ENCODE data around the gene ESRRB.

ESRRB gene

GRCh38 chr14:76407449-76408150, 31.7 kb downstream of the ESRRB start:
- DNase-seq, result no peak

DNA sequence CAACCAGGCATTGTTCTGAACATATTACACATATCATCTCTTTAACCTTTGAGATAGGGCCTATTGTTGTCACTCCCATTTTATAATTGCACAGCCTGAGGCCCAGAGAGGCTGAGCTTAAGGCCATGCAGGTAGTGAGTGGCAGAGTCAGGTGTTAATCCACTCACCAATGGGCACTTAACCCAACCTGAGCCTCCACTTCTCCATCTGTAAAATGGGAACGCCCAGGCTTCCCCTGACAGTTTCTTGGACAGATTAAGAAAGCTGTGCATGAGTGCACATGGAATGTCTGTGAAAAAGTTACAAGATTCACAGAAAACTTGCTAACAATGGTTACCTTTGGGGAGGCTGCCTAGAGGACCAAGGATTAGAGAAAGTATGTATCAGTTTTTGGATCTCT, 32.9 kb downstream of the ESRRB start:
- DNase-seq, result no peak

GRCh38 chr14:76412501-76412900, 36.6 kb downstream of the ESRRB start:
- no peak for DNase-seq

- DNase-seq, result no peak
These were observed 37.4 kb downstream of the ESRRB start for GRCh38 chr14:76413106-76413961.

GRCh38 chr14:76413962-76414600, 38.1 kb downstream of the ESRRB start:
- no peak for DNase-seq

DNA sequence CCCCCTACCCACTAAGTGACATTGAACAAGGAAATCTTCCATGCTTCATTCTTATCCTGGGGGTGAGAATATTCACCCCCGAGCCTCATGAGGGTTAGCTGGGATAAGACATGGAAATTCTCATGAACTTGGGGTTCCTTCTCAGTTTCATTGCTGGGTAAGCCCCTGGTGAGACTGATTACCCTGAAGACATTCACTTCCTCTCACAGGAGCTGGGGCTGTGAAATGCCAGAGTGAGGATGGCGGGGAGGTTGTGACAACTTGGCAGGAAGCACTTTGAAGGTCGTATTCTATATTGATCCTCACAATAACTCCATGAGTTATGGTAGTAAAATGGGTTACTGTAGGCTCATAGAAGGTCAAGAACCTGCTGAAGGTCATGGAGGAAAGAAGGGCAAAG, 43.5 kb downstream of the ESRRB start:
- DNase-seq, result no peak

DNA sequence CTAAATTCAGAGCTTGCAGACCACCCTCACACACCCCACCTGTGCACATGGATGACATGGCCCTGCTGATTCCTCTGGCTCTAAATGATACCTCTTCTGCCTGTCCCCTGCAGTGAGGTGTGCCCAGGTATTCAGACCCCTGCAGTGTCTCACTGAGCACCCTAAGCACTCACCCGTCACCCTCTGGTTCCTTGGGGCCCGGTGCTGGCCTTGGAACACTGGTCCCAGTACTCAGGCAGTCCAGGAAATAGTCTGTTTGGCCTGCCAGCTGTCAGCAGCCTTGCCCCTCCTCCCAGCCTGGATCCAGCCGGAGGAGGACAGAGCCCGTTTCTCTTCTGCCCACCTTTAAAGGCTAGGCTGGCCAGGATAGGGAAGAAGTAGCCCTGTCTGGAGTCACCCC, 44.9 kb downstream of the ESRRB start:
- DNase-seq, result no peak

GRCh38 chr14:76421662-76422061, 45.7 kb downstream of the ESRRB start:
- DNase-seq, result no peak

DNA sequence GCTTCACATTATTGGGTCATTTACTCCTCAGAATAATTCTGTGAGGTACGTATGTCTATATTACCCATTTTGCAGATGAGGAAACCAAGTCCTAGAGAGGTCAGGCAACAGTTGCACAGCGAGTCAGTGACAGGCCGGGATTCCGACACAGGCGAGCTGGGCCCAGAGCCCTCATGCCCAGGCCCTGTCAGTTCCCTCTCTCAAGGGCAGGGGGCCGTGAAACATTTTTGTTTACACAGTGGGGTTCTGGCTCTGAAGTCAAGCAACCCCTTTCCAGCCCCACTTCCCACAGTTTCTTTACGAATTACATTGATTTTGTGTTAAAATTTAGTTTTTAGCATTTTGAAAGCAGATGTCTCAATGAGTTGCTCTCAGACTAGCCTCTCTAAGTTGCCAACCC, 46.7 kb downstream of the ESRRB start:
- DNase-seq, result no peak

DNA sequence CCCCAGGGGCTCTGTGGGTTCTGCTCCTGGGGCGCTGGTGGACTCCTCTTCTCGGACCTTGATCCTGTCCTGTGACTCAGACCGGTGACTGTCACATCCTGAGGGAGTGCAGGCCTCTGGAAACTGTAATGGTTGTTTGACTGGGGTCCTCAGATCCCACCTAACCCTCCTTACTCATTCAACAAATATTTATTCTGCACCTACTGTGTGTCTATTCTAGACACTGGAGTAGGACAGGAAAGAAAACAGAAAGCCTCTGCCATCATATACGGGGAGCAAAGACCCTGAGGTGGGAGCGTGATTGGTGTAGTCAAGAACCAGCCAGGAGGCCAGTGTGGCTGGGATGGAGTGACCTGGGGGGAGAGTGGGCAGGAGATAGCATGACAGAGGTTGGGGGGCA, 47.6 kb downstream of the ESRRB start:
- no peak for DNase-seq

DNA sequence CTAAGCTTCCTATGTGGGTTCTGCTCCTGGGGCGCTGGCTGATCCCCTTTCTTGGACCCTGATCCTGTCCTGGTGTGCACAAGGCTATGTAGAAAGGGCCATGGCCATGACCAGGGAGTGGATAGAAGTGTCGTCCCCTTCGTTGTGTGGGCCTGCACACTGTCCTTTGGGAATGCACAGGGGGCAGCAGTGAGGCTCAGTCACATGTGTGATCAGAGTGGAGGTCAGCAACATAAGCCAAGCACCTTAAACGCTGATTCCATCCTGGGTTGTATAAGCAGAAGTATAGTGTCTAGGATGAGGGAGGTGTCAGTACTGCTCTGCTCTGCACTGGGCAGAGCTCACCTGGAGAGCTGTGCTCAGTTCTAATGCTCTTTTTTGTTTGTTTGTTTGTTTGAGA, 48.4 kb downstream of the ESRRB start:
- DNase-seq, result no peak

- no peak for DNase-seq
These were observed 50.3 kb downstream of the ESRRB start for GRCh38 chr14:76426161-76426696.

- no peak for DNase-seq
These were observed 52.7 kb downstream of the ESRRB start for GRCh38 chr14:76428611-76429010.

- no peak for DNase-seq
These were observed 54.1 kb downstream of the ESRRB start for GRCh38 chr14:76430017-76430416.

GRCh38 chr14:76430475-76430980, 54.6 kb downstream of the ESRRB start:
- DNase-seq, result no peak

DNA sequence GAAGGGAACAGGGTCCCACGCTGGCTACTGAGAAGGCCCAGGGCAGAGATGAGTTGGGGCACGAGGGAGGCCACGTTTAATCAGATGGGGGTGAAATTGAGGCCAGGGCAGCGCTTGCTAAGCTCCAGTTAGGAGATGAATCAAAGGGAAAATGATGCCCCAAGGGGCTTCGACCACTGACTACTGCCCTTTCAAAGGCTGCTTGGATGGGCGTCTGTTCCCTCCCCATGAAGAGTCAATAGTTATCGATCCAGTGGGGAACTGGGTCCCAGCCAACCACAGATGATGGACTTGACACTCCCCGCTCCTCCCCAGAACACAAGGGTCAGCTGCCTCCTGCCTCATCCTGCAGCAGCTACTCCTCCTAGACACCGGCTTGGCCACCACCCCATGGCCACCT, 55.6 kb downstream of the ESRRB start:
- DNase-seq, result no peak

- DNase-seq, result no peak
These were observed 57.2 kb downstream of the ESRRB start for GRCh38 chr14:76432827-76433752.

DNA sequence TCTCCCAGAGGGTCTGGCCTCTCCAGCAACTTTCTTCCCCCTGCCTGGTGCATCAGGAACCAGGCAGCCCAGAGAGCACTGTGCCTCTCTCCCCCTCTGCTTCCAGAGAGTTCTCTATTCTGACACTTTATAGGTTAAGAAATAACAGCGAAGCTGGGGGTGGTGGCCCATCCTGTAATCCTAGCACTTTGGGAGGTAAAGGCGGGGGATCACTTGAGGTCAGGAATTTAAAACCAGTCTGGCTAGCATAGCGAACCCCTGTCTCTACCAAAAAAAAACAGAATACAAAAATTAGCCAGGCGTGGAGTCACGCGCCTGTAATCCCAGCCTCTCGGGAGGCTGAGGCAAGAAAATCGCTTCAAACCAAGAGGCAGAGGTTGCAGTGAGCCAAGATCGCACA, 58.3 kb downstream of the ESRRB start:
- DNase-seq, result no peak

DNA sequence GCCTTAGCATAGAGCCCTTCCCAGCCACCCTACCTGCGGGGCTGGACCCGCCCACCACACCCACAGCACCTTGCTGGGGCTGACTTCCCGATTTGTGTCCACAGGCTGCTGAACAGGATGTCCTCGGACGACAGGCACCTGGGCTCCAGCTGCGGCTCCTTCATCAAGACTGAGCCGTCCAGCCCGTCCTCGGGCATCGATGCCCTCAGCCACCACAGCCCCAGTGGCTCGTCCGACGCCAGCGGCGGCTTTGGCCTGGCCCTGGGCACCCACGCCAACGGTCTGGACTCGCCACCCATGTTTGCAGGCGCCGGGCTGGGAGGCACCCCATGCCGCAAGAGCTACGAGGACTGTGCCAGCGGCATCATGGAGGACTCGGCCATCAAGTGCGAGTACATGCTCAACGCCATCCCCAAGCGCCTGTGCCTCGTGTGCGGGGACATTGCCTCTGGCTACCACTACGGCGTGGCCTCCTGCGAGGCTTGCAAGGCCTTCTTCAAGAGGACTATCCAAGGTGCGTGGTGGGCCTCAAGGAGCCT, 63.4 kb downstream of the ESRRB start:
- DNase-seq, result no peak

GRCh38 chr14:76446486-76446885, 70.5 kb downstream of the ESRRB start:
- DNase-seq, result no peak

DNA sequence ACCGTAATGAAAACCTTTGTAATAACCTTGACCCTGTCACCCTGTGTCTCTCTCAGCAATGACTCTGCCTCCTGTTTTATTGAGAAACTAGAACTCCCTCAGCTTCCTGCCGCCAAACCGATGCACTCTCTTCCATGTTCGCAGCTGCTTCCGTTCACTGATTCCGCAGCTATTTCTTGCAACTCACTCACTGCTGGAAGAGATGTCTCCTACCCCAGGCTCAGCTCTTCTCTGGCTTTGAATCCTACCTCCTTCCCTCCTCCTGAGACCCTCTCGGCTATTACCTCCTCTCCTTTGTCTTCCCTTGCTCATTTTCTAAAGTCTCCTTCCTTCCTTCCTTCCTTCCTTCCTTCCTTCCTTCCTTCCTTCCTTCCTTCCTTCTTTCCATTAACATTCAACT, 71.0 kb downstream of the ESRRB start:
- no peak for DNase-seq

DNA sequence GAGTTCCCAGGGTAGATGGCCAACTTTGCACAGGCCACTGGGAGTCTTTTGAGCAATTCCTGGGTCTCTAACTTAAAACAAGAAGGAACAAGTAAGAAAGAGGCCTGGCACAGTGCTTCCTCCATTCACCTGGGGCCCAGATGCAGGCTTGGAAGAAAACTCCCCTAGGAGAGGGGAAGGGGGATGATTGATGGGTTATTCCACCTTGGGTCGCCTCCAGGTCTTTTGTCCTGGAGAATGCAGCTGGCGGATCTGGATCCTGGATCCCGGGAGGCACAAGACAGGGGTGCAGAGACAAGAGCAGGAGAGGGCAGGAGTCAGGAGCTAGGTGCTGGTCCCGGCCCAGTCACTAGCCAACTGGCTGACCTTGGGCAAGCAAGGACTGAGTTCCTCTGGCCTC, 74.5 kb downstream of the ESRRB start:
- no peak for DNase-seq
